HG03342 (cell line): ENCODE results near the gene ACADSB.

ENCODE experiments used
- ATAC-seq: cut with Tn5 transposase; IDR thresholded peaks from one replicate; pipeline ENCODE4 v1.9.1; 2021; ENCODE audit warnings: mild to moderate bottlenecking, moderate library complexity; ENCODE audit not compliant: unreplicated experiment

Gene ACADSB

DNA sequence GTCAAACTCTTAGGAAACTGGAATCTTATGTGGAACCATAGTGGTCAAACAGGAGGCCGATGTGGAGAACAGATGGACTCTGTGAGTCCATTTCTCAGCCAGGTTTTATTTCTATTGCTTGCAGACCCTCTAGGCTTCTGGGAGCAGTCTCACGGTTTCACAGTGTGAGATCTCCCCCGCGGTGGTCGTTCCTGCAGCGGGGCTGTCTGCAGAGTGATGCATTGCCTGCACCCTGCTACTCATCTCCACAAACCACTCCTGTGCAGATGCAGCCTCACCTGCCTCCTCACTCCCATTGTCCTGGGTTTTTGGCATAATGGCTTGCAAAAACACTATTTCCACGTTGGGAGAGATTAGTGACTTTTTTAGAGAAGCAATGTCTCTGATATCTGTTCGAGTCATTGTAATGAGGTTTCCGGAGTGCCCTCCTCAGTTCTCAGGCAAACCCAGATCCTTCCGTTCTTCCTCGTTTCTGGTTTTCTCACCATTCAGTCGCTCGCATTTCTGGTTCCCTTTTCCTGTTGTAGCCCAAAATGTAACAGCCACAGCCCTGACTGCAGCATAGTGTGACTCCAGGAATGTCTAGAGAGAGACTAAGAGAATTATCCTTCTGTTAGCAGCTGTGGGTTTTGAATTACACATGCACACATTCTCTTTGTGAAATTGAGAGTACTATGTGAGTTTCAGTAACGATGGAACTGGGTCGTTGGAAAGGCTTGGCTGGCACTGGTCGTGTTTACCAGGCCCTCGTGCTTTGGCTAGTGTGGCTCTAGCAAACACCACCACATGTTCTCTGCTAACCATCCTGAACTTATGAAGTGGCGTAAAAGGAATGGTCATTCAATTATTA lies 30.2 kb downstream of the ACADSB start:
- no peak for ATAC-seq

DNA sequence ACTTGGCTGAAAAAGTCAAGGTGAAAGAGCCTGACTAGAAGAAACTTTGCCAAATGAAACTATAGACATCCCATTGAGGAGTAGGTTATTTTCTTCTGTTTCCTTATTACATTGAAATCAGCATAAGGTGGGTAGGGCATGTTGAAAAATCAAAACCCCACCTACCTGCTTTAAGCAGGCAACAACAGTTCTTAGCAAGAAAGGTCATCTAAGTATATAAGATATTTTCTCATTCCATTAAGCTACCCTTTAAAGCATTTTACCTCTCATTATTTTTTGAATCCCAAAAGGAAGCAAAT lies 30.8 kb downstream of the ACADSB start:
- no peak for ATAC-seq

DNA sequence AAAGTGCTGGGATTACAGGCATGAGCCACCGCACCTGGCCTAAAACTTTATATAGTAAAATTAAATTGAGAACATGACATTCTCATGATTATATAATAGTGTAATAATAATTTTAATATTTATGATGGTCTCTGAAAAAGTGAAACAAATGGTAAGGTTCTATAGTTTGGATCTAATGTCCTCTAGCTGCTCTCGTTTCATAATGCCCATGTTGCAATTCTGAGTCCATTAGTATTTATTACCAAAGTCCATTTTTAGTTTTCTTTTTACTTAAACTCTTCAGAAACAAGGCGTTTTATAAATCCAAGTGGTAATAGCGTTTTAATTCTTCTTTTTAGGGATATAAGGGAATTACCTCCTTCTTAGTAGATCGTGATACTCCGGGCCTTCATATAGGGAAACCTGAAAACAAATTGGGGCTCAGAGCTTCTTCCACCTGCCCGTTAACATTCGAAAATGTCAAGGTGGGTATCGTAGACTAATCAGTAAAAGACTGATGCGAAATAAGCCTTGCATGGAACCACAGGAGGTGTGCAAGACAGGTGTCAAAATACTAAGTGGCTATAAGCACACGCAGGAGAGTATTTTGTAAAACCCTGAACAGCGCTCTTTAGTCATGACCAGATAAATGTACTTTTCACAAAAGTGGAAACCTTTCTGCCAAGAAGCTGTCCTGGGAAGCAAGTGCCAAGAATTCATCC lies 34.1 kb downstream of the ACADSB start:
- no peak for ATAC-seq

DNA sequence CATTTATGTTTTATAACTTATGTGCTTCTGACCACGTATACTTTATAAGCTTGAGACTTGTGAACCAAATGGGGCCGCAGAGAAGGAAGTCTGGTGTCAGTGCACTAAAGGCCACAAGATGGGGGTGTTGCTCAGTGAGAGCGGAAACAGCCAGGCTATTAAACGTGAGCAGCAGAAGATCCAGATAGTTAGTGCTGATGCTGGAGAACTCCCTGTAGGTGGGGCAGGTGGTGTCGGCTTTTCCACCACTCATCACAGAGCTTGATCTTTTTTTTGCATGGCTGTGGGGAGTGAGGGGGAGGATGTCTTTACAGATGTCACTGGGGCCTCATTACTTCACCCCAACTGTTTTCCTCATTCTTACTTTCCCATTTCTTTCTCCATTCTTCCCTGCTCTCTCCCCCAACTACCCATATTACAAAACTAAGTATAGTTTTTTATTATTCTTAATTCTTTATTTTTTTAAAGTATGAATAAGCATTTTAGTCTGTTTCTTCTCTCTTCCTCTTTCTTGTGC lies 34.7 kb downstream of the ACADSB start:
- peak; percentile 93 for ATAC-seq

DNA sequence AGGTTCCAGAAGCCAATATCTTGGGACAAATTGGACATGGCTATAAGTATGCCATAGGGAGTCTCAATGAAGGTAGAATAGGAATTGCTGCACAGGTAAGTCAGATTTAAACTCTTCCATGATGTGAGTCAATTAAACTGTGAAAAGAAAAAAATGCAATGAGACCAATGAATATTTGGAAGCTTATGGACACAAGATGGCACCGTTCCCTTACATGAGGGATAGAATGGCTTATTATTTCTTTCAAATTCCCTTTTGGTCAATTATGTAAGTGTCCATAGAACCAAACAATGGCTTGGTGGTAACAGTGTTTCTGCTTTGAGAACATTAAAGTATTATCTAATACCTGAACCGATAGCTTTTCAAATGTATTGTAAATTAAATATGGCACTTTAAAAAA lies 35.6 kb downstream of the ACADSB start:
- ATAC-seq, result no peak

DNA sequence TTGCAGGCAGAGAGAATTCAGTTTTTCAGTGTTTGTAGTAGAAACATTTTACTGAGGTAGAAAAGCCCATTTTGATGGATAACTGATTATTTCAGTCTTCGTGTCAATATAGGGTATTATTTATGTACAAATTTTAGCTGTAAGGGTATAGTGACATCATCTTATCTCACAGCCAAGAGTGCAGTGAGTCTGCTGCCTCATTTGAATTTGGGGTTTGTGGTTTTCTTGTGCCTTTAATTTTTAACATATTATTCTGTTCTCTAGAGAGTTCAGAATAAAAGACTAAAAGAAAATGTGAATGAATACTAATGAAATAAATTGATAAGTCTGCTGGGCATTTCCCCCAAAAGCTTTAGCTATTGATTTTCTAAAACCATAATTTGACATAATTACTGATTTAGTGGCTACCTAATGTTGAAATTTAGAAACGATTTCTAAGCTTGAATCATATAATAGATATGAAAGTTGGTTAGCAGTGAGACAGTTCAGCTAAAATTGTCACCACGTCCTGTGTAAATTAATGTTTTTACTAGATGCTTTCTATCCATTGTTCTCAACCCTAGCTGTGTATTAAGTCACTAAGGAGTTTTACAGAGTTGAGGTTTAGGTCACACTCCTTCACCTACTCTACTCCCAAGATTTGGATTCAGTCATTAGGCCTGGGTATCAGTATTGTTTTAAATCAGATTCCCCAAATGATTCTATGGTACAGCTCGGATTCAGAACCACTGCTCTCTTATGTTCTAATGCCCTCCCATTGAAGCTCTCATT lies 37.3 kb downstream of the ACADSB start:
- ATAC-seq, result no peak

DNA sequence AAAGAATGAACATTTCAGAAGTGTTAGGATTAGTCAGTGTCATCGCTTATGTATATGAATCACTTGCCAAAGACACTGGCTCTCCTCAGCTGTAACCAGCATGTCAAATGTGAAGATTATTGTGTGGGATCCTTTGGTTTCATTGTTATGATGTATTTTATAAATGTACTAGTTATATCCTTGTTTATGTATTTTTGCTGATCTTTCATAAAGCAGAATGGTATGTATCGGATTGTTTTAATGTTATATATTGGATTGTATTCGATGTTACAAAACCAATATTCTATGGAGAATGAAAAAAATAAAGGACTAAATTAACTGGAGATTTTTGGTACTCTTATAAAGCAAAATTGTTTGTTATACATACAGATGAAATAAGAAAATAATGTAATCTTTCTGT lies 49.2 kb downstream of the ACADSB start:
- ATAC-seq, result no peak

DNA sequence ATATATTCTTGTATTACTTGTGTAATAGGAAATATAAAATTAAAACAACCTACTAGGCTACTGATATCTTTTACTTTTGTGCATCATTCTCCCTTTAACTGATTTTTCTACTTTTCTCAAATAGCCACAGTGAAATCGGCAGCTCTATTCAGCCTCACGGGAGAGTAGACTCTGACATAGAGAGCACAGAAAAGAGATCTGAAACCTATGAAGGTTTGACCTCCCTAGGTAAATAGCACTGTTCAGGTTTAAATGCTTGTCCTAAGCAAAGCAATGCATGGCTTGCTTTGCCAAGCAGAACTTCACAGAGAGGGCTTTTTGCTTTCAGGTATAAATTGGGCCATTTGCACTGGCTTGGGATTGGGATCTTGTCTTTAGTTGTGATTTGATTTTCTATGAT lies 53.1 kb downstream of the ACADSB start:
- no peak for ATAC-seq

DNA sequence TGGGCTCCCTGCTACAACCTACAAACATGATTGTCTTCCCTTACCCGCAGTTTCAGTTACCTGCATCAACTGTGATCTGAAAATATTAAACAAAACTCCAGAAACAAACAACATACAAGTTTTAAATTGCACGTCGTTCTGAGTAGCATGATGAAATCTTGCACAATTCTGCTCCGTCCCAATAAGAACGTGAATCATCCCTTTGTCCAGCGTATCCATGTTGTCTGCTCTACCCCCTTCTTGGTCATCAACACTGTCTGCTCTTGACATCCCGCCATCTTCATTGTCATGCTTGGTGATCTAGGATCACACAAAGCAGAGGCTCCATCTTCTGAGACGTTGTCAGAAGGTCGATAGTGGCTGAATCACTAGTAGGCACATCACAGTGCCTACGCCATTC lies 53.9 kb downstream of the ACADSB start:
- no peak for ATAC-seq

DNA sequence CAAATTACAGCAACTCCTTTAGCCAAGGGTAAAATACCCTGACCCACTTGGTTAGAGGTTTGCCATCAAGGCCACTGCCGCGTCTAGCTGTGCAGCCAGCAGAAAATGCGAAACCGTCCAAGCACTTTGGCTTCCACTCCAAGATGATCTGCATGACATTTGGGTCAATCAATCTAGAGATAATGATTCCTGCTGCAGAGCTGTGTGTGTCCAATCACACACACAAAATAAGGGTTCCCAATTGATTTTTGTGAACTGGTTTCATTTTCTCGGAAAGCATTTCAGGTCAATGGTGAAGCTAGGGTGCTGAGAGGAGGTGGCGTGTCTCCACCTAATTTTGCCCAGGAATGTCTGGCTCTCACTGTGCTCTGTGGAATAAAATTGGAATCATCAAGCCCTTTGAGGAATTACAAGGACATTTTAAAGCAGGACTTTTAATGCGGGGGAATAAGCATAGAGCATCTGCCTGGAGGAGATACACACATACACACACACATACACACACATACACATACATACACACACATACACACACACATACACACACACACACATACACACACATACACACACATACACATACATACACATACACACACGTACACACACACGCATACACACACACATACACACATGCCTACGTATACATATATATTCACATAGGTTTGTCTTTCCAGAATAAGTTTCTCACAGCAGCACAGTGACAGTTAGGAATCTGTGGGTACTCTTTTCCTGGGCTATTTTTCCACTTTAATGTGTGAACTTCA lies 59.5 kb downstream of the ACADSB start:
- no peak for ATAC-seq

DNA sequence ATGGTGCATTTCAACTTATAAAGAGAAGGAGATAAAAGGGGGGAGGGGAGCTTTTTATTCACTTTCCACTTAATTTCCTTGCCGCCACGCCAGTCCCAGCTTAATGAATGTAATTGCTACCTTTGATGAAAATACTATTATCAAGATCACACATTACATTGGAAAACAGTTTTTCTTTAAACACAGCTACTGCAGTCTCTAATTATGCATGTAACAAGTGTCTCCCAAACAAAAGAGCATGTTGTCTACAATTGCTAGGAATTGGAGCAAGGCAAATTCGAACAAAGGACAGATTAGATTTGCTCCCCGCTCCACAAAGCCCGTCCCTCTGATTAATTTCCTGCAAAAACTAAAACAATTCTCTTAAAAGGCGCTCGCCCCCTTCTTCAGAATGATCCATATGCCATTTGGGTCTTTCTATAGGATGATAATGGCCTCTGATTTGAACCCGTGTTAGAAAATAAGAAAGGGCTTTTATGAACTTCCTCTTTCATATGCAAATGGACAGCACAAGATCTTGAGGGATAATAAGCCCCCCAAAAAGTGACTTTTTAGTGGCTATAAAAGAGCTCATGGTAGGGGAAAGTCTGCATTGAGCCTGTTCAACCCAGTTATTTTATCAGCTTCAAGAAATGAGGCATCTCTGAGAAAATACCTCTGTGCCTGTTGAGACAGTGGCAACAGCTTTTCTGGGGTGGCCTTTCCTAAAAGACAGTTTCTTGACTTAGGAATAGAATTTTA lies 60.6 kb downstream of the ACADSB start:
- no peak for ATAC-seq

DNA sequence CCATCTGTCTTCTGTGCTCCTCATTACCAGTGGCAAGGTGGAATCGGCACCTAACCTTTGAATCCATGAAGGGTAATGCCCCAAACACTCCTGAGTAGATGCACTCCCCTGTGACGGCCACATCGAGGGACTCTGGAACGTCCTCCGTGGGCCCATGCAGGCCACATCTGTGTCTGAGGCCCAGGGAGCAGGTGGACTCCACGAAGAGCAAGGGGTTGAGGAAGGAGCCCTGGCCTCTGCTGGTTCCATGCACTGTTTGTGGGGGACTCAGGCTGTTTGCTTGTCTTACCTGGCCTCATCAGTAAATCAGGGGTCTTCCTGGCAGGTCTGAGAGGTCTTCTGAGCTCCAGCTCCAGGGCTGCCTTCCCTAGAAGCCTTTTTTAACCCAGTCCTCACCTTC lies 64.4 kb downstream of the ACADSB start:
- no peak for ATAC-seq

DNA sequence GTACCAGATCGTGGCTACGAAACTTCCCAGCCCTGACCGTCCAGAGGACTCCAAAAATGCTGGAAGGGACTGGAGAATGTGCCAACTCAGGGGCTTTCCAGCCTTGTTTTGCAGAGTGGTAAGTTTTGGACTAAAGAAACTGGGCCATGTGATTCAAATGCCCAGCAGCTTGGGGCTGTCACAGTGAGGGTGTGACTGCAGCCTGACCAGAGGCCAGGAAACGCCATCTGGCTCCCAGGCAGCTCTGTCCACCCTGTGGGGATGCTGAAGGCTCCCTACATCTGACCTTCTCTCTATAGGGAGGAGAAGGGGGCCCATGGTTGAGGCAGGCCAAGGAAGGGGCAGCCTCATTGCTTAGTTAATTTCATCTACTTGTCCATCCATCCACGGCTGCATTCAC lies 65.4 kb downstream of the ACADSB start:
- ATAC-seq, result no peak

DNA sequence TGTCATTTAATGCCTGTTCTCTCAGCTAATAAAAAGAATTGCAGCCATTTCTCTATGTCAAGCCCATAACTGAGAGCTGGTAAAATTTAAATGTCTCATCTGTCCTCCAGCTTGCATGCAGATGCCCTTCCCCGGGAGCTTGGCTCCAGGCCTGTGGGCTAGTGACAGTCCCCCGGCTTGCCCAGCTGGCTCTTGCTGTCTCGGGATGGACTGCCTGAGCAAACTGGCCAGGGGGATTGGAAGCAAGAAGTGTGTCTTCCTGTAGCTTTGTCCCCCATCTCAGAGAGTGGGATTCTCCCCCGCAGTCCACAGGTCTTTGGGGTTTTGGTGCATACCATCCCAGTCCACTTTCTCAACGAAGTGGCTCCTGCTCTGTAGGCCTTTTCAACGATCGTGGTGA lies 73.1 kb downstream of the ACADSB start:
- ATAC-seq, result no peak

DNA sequence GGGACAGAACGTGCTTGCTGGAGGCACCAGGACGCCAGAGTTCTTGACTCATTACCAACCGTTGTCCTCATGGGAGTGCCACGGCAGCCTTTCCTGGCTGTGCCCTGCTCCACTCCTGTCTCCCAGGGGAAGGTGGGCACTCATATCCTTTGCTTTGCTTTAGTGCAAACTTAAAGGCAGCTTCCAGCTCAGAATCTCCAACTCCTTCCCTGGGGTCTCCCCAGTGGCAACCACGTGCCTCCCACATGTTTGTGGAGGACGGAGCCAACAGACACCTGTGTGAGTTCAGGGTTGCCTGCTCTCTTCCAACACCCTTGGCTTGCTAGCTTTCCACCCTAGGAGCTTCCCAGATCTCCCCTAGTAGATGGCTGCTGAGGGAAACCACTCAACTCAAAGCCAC lies 75.0 kb downstream of the ACADSB start:
- ATAC-seq, result no peak

DNA sequence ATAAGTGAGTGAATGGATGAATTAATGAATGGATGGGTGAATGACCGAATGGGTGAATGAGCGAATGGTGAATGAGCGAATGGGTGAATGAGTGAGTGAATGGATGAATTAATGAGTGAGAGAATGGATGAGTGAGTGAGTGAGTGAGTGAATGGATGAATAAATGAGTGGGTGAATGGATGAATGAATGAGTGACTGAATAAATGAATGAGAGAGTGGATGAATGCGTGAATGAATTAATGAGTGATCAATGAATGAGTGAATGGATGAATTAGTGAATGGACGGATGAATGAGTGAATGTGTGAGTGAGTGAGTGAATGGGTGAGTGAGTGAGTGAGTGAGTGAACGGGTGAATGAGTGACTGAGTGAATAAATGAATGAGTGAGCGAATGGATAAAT lies 77.5 kb downstream of the ACADSB start:
- no peak for ATAC-seq

DNA sequence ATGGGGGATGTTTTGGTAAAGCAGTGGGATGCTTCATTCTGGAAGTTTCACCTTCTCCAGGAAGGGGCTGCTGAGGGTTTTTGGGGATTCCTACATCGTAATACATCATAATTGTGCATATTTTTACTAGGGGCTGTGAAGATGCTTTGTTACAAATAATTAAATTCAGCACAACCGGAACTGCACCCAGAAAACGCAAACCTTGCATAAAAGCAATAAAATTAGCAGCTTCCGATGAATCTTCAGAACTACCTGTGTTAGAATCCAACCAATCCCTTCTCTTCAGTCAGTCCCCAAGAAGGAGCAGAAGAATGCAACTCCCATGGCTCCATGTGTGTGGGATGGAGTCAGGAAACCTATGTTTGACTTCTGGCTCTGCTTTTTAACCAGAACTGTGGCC lies 78.5 kb downstream of the ACADSB start:
- no peak for ATAC-seq

DNA sequence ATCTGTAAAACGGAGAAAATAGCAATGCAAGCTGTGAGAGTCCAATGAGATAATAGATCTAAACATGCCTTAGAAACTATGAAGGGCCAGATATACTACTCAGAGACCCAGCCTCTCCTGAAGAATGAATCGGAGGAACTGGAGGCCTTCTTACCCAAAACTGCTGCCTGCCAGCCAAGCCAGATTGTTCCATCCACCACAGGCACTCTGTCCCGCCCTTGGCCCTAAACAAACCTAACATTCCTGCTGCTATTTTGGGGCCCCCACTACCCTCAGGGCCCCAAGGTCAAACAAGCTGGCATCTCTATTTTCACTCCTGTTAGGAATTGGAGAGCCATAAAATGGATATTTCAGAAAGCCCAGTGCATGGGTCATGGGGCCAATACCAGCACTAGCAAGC lies 79.0 kb downstream of the ACADSB start:
- no peak for ATAC-seq

DNA sequence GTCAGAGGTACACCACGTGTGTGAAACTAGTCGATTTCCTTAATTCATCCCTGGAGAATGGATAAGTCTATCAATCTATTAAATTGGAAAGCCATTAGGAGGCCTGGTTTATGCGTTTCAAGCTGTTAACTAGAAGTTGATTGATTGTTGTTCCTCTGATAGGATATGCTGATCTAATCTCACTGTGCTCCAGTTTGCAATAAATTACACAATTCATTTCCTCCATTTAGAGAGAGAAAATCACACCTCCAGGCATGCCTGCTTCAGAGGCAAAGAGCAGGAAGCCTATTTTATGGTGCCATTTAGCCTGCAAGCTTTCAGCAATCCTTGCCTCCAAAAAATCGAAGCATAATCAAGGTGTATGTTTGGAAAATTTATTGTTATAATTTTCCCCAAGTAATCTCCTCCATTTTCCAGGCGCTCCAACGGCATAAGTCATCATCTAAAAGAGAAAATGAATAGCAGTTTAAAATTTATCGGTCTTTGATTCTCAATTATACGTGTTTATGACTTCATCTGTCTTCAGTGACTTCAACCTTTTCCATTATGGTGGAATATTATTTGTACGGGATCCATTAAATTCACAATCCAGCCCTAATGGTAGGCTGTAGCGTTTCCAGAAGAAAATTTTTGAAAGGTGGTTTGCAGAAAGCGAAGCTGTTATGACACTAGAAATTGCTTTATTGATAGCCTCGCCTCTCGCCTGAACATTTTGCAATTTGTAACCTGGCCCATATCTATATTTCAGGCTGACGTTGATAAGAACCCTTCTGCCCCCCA lies 84.0 kb downstream of the ACADSB start:
- no peak for ATAC-seq

DNA sequence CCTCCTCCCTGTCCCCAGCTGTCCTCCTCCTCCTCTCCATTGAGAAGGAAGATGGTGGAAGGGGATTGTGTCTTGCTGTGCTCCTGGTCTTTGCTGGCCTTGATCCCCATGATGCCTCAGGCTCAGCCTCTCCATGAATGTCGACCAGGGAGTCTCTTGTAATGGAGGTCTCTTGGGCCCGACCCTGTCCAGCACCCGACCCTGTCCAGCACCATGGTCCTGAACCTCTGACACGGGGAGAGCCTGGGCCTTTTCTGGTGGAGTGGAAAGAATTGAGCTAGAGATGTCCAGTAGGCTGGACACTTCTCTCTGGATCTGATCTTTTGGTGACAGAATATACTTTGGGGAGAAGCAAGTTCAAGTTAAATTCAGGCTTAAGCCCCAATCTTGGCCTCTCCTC lies 84.7 kb downstream of the ACADSB start:
- ATAC-seq, result no peak
